Kidney capillary endothelial cell (primary cell): ENCODE measurements around the gene DR1.

Experiments used
- DNase-seq: peaks from one replicate; pipeline ENCODE4 v3.0.0-alpha.2; 2018; ENCODE audit warnings: low spot score

The DR1 gene

DNA sequence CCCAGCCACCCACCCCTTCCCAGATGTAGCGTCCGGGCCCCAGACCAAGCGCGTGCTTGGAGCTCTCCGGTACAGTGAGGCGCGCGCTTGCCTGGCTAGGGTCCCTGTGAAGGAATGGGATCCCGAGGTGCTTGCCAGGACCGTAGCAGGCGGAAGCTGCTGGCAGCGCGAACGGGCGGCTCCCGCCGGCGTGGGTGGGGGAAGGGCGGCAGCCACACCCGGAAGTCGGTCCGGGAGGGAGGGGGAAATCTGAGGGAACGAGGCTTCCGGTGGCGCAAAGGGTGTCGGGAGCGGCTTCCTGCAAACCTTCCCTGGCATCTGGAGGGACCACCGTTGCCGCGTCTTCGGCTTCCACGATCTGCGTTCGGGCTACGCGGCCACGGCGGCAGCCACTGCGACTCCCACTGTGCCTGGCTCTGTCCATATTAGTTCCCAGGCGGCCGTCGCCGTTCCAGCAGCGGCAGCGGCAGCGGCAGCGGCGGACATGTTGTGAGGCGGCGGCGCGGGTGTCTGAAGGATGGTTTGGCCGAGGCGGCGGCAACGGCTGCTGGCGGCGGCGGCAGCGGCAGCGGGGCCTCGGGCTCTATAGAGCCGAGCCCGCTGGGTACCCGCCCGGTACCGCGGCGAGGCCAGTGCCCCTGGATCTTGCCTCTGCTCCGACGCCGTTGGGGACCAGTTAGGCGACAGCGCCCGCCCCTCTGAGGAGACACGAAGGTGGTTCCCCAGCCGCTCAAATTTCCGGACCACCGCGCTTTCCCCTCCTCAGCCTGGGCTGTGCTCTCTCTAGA is at the start of gene DR1:
Gene DR1 (plus strand): TSS at position 275 of the 788 bp plus-strand sequence. CDS start 739 bp downstream, outside the sequence.
- peak; percentile 89 for DNase-seq

DNA sequence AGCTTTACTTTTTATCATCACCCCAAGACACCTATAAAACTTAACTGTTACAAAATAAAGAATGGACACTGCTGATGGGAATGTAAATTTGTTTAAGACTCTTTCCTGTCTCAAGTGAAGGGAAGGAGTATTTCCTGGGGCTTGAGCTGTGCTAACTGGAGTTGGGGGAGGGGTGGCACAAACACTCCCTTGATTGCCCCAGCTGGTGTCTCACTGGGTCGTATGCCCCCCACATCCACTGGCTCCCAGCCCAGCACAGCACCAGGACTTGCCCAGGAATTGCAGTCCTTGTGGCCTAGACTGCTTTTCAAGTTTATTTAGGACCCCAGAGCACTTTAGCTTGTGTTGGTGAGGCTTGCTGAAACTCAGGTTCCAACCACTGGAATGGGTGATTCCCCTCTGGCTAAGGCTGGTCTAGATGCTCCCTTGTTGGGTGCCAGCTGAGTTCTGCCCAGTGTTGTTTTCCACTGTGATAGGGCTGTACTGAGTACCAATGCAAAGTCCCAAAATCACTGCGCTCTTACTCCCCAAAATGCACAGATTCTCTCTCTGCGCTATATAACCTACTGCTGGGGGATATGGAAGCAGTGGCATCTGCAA is 49.1 kb upstream of the DR1 start:
- no peak for DNase-seq

DNA sequence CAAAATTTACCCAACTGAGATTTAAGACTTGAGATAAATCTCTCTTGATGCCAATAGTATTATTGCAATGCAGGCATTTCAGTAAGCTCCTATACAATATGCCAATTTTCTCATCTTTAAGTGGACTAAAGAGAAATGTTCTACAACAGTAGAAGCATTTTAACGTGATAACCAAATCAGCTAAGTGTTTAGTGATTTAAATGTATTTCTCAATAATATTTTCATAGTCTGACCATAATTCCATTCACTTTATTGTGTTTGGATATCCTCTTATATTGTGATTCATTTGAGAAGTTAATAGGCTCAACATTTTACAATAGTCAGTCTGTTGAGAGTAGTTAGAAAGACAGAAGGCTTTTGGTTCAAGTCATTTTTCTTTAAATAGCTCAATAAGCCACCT is 44.6 kb upstream of the DR1 start:
- no peak for DNase-seq

DNA sequence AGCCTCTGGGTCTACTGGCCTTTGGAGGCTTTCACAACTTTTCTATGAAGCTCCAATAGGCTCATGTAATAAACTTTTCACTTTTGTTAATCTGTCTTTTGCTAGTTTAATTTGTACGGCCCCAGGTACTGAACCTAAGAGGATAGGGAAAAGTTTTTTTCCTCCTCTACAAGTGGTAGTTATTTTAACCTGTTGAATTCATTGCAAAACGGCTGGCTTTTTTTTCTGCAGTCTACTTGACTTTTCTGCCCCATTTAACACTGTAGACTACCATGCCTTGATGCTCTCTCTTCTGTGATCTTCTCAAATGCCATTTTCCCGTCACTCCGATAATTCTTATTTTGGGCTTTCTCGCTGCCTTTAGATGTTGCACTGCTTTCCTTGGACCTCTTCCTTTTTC is 43.6 kb upstream of the DR1 start:
- no peak for DNase-seq

DNA sequence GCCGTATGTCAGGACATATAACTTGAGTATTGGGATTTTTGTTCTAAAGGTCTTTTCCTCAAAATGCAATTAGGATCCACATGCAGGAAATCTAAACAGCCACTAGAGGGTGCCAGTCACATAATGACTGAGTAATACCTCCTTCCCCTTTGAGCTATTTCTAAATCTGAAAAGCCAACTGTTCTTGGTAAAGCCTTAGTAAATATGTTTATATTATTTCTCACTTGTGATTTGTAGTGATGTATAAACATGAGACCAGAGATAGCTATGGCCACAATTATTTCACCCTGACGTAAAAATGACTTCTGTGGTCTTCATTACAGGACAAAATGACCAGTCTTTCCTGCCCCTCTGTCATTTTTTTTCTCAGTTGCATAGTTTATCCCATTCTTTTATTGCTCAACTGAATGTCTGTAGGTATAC is 41.0 kb upstream of the DR1 start:
- DNase-seq, result peak; percentile 63

DNA sequence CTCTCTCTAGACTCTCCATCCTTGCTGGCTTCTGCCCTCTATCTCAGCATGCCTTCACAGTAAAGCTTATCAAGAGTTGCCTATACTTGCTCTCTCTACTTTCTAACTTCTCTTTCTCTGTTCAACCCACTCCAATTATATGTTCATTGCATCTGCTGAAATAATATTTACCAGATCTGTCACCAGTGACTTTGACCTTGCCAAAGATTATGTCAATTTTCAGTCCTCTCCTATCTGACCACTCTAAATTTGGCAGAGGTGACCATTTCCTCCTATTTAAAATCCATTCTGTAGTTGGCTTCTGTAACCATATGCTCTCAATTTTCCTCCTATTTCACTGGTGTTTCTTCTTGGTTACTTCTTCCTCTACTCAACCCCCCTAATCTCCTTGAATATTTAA is 38.8 kb upstream of the DR1 start:
- no peak for DNase-seq

DNA sequence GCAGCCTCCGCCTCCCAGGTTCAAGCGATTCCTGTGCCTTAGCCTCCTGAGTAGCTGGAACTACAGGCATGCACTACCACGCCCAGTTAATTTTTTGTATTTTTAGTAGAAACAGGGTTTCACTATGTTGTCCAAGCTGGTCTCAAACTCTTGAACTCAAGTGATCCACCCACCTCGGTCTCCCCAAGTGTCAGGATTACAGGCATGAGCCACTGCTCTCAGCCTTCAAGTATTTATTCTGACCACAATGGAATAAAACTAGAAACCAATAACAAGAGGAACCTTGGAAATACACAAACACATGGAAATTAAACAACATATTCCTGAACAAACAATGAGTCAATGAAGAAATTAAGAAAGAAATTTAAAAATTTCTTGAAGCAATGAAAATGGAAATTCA is 32.7 kb upstream of the DR1 start:
- no peak for DNase-seq

DNA sequence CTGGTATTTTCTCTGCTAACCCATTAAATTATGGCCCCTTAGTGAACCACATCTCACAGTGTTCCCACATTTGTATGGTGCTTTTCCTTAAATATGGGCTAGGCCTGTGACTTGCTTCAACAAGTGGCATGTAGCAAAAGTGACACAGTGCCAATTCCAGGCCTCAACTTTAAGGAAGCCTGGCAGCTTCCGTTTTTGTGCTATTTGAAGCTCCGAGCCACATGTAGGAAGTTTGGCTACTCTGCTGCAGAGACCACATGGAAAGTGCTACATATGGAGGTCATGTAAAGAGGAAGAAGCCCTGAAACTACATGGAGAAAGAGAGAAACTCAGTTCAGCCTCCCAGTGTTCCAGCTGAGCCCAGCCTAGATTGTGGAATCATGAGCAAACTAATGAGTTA is 28.5 kb upstream of the DR1 start:
- no peak for DNase-seq

DNA sequence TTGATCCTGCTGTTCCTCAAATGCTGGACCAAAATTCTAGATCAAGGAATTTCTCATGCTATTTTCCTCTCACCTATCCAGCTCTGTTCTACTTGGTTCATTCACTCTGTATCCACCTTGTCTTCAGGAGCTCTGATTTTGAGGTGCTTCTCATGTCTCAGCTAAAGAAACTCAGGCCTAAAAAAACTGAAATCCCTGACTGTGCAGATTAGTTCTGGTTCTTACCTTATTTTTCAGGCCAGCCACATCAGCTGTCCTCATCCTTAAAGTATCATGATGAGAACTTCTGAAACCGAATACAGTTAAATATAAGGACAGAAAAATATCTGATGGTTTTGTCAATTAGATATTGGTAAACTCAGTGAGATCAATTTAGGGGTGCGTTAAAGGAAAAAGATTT is 27.8 kb upstream of the DR1 start:
- no peak for DNase-seq

DNA sequence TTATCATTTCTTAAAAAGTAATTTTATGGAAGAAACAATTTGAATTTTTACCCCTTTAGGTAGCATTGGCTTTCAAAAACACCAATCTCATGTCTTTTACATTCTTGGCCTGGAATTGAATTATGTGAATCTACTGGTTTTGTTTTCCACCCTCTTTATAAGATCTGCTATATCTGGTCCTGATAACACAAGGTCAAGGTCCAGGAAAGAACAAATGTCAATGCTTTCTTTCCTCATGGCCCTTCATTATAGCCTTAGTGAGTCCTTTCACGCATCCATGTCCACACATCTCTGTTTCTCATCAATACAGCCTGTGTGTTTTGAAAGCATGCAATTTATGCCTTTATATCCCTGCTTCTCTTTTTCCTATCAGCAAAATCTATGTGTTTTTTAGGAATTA is 24.0 kb upstream of the DR1 start:
- DNase-seq, result no peak

DNA sequence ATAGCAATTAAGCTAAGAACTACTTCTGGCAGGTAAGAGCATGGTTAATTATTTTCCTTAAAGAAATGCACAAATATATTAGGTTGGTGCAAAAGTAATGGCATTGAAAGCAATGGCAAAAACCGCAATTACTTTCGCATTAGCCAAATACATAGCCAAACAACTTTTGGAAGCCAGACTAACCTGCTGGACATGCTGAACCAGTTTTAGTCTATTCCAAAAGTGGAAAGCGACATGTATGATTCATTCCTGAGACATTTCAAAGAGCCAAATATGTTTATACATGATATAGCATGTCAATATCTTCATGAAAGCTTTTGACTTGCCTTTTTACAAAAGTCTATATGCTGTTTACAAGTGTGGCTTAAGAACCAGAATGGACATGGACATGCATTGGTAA is 23.4 kb upstream of the DR1 start:
- no peak for DNase-seq

DNA sequence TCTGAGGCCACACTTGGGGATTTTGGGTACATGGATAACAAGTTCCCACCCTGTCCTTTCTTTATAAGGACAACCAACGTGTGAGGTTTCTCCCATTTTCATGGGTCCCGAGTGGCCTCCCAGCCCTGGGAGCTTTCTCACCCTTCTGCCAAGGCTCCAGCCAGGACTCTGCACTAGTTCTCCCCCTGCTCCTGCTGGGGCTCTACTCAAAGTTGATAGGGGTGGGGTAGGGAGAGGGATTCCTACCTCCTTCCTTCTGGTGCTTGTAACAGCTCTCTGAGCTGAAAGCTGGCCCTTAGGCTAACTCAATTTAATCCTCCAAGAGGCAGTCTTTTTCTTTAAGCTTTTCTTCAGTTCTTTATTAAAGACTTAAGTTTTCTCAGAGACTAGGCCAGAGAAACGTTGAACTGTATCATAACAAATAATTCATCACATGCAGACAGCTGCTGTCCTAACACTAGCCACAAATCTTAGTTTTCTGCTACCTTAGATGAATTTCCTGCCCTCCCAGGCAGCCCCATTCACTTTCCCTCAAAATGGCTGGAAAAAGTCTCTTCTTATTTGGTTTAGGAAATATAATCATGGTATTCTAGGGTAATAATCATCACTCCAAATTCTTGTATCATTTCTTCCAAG is 22.4 kb upstream of the DR1 start:
- DNase-seq, result no peak

DNA sequence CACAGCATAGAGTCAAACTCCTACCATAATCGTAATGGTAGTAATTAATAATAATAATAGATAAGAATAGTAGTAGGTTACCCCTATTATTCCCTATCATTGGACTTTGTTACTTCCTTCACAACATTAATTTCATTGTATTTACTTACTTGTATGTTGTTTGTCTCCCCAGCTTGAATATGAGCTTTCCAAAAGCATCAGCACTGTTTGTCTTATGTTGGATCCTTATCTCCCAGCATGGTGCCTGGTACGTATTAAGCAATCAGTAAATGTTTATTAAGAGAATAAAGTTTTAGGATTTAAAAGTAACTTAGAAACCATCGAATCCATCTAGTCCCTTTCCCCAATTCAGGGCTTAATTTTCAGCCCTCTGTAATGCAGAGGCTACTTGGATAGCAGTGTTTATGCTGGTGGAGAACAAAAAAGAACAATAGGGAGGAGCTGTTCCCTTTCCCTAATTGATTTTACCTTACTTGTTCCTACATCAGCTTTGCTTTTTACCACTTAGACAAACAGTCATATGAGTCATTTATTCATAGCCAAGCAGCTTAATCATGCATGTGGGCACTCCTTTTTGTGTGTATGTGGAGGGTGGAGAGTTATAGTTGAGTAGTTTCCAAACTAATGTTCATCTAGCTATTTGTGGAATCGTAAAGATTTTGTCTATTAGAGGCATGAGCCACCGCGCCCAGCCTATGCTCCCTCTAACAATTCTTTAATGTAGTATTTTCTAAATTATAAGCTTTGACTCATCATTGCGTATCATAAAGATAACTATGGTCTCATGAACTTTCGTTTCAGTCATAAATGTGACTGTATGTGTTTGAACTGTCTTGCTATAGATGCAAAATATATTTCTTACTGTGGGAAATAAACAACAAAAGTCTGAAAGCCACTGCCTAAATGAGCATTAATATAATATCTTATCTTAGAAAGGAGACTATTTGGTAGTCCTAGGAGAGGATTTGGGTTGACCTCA is 20.9 kb upstream of the DR1 start:
- DNase-seq, result no peak

DNA sequence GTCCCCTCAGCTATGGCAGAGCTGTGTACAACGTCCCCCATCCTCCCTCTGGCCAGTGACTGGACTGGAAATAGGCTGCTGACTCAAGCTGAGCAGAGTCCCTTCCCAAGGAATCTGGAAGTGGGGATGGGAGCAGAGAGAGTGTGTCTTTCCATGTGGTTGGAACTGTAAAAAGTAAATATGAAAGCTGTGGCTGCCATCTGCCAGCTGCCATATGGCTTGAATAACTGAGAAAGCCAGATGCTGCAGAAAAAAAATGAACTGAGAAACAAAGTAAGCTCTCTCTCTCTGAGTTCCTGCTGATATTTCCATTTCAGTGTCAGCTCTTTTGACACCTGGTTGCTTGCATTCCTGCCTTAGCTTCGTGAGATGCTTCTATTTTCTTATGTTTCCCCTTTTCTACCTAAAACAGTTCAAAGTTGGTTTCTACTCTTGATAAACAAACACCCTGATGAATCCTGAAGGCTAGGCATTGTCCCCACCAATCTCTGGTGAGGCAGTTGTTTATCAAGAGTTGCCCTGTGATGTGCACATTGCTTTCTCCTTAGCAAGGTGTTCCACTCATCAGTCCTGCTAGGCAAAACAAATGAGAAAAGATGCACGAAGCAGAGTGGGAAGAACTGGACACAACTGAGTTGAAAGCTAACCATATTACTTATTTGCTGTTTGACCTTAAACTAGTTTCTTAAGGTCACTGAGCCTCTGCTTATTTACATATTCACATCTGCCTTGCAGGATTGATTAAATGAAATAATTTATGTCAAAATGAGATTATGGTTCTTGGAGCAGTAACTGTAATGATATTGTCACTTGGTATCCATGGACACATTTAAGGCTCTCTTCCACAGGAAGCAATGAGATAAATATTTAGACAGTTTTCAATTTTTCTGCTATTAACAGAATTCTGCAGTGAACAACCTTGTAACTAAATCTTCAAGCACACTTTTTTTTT is 16.6 kb upstream of the DR1 start:
- DNase-seq, result no peak

DNA sequence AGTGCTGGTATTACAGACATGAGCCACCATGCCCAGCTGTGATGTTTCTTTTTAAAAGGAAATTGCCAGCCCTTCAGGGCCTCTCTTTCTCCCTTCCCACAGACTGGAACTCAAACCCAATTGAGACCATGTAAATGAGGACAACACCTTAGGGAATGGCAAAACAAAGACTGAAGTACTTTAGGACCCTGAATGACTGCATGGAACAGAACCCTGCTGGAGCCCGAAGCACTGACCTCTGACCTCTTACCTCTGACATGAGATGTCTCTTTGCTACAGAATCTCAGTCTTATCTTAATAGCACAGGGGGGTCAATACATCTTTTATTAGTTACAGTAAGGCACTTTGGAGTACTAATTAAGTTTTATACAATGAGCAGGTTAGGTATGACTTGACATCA is 15.5 kb upstream of the DR1 start:
- DNase-seq, result no peak

DNA sequence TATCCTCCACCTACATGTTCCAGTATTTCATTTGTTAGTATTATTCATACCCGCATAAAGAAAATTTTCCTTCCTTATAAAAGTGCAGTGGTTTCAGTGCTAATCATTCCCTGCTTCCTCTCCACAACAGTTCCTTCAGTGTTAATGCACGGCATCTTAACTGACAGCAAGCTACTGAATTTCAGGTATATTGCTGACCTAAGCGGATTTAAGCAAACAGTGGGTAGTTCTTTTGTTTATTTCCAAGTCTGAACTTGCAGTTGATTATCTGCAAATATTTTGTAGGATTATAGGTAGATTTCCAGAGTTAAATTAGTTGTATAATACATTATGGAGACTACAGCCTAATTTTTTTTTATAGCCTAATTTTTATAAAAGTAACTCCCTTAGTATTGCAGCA is 15.1 kb upstream of the DR1 start:
- DNase-seq, result no peak

DNA sequence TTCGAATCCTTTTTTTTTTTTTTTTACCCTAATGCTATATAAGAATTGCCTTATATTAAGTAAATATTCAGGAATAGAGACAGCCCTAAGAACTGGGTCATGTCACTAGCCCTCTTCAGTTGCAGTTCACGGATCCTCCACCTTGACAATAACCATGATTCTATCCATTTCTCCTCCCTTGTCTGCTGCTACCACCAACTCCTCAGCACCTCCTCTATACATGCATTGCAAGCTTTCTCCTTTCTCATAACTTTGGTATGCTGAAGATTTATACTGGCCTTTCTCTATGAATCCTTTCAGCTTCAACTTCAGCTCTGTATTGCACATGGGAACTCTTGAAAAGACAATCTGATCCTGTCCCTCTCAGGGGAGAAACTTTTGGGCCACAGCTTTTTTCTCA is 14.3 kb upstream of the DR1 start:
- no peak for DNase-seq

DNA sequence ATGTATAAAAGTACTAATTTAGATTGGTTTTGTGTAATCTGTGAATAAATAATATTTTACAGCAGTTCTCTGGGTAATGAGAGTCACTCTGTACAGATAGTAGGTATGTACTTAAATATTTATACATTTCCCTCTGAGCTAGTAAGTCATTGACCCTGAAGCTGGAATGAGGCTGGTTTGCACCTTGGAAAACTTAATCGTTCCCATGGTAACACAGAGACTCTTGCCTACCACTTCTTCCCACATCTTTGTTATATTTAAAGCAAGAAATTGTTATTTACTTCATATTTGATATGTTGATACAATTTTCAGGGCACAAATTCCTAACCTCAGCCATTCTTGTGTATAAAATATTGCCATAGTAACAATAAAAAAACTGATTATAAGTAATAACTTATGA is 13.3 kb upstream of the DR1 start:
- no peak for DNase-seq

DNA sequence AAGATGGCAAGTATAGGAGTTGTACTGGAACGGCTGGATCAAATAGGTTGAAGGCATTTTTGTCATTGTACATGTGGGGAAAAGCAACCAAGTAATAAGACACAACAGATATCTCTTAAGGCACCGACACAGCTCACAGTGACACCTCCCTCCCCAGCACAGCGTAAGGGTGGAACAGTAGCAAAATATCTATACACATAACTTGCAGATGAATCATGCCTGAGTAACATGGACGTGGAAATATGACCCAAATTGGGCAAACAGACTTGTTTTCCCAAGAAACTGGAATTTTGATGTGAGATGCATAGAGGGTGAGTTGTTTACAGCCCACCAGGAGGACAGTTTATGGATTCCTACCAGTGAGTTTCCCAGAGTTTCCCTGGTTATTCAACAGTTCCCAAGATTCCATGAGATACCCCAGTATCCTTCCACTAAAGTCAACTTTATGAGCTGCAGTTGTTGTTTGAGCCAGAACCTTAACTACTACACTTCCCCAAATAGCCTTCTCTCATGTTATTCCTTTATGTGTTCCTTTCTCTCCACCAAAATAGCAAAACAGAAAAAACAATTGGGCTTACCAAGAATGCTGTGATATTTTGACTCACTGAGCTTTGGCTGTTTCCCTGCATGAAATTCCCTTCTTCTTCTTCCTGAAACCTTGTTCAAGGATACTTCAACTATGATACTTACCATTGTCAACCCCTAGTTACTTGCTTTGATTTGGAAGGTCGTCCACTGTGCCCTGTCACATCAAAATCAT is 7.1 kb upstream of the DR1 start:
- DNase-seq, result peak; percentile 86

DNA sequence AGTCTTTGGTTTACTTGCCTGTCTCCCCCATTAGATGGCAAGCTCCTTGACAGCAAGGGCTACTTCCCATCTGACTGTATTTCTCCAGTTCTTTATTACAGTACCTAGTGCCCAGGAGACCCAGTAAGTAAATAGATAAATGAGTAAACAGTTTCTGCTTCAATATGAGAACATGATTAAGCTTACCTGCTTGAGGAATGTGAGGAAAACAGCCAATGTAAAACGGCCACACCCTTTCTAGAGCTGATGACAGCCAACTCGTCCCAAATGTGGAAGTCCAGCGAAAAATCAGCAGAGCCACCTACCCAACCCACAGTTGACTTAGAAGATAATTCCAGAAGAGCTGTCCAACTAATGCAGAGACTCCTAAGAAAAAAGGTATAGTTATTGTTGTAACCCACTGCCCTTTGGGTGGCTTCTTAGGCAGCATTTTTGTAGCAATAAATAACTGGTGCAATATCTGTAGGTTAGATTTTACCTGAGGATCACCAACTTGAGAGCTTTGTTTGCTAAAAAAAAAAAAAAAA is 6.5 kb upstream of the DR1 start:
- no peak for DNase-seq
